Measurements from ENCODE around the gene IYD. TPM values are rescaled to one million over a fixed set of nuclear protein-coding genes. Genes with fewer than 3 reads are reported as not detected.

The IYD gene
- total and polyA plus RNA-seq, 2 experiments from 2014 or later: not detected

DNA sequence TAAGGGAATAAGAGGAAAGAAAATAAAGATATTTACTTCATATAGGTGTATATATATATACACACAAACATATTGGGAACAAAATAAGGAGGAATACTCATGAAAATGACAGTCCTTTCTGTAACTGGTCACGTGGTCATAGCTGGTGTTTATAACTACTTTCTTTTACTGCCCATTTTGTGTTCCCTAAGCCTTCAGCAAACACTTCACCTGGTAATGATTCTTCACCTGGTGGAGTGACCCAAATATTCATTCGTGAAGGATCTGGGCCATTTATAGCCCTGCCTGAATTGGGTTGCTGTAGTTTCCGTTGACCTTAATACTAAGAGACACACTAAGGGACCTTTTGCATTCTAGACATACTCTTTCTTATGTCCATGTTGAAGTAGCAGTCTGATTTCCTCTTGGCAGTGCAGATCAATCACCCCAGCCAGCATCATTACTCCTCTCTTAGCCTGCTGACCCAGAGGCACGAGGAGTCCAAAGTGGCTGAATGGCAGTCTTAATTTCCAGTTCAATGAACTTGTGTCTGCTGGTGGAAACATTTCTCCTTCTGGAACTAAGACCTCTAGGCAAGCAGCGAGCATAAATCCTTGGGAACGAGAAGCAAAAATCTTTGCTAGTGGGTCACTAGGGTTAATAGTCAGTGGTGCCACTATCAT, 39.9 kb upstream of the IYD start:
- H3K4me2 ChIP-seq (ENCODE audit: unreplicated experiment): no peak overlapping the region
- H3F3A ChIP-seq (ENCODE audit: insufficient read depth): no peaks in the 10 kb centered on the region
- no peaks in the 10 kb centered on the region for H4K20me1 ChIP-seq (ENCODE audit: insufficient read depth)
- no peak for DNase-seq
- 85 to 91% methylated on average over 6 of the region's 6 CpGs for WGBS, 2 experiments (ENCODE audit: low coverage in 1 of 2, low lambda C conversion rate in 2 of 2, missing lambda C conversion rate in 2 of 2)
- H3K4me3 ChIP-seq: no peak overlapping the region
- no peaks in the 10 kb centered on the region for H3K79me2 ChIP-seq (ENCODE audit: insufficient read depth)
- in situ Hi-C loops (cut with MboI): no loop called here
- TF ChIP-seq EZH2 (IDR thresholded peaks at IDR 0.05; ENCODE audit: insufficient read depth, poor library complexity, severe bottlenecking) (no peak), EZH2phosphoT487 (IDR thresholded peaks at IDR 0.05; ENCODE audit: insufficient read depth, low read depth) (no peak)
- no peaks in the 10 kb centered on the region for H3K27me3 ChIP-seq (replicated peaks; ENCODE audit: insufficient read depth)
- H2AFZ ChIP-seq: no peak overlapping the region
- no peaks in the 10 kb centered on the region for H3K9me2 ChIP-seq (ENCODE audit: insufficient read depth)
- no peaks in the 10 kb centered on the region for H3K9me3 ChIP-seq (ENCODE audit: low read depth)
- H3K36me3 ChIP-seq (ENCODE audit: low read depth): no peaks in the 10 kb centered on the region
- H3K9ac ChIP-seq: no peak overlapping the region
- peaks cover 4% of the 10 kb centered on the region; the same call in 1 of the 2 replicates for H3K4me1 ChIP-seq (ENCODE audit: insufficient read depth)
- no peak overlapping the region for H3K27ac ChIP-seq

DNA sequence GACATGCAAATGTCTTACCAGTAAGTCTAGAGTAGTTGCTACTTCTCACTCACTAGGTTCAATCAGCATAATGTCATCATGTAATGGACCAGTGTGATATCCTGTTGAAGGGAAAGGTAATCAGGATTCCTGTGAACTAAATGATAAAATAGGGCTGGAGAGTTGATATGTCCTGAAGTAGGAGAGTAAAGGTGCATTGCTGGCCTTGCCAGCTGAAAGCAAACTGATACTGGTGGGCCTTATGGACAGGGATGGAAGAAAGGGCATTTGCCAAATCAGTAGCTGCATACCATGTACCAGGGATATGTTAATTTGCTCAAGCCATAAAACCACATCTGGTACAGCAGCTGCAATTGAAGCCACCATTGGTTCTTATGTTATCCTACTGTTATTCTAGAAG, 37.5 kb upstream of the IYD start:
- no peaks in the 10 kb centered on the region for H3K36me3 ChIP-seq (ENCODE audit: low read depth)
- DNase-seq: no peak
- H4K20me1 ChIP-seq (ENCODE audit: insufficient read depth): no peaks in the 10 kb centered on the region
- no peaks in the 10 kb centered on the region for H3K27me3 ChIP-seq (replicated peaks; ENCODE audit: insufficient read depth)
- no peaks in the 10 kb centered on the region for H3K9me2 ChIP-seq (ENCODE audit: insufficient read depth)
- TF ChIP-seq EZH2phosphoT487 (IDR thresholded peaks at IDR 0.05; ENCODE audit: insufficient read depth, low read depth) (no peak), EZH2 (IDR thresholded peaks at IDR 0.05; ENCODE audit: insufficient read depth, poor library complexity, severe bottlenecking) (no peak)
- H3K4me3 ChIP-seq: no peak overlapping the region
- H3K9me3 ChIP-seq (ENCODE audit: low read depth): no peaks in the 10 kb centered on the region
- no peak overlapping the region for H2AFZ ChIP-seq
- peaks cover 7% of the 10 kb centered on the region for H3K4me1 ChIP-seq (ENCODE audit: insufficient read depth)
- in situ Hi-C loops (cut with MboI): no loop called here
- peaks cover 5% of the 10 kb centered on the region; the same call in 1 of the 2 replicates for H3F3A ChIP-seq (ENCODE audit: insufficient read depth)
- no peak overlapping the region for H3K27ac ChIP-seq
- H3K4me2 ChIP-seq (ENCODE audit: unreplicated experiment): no peak overlapping the region
- H3K79me2 ChIP-seq (ENCODE audit: insufficient read depth): no peaks in the 10 kb centered on the region
- no peak overlapping the region for H3K9ac ChIP-seq

DNA sequence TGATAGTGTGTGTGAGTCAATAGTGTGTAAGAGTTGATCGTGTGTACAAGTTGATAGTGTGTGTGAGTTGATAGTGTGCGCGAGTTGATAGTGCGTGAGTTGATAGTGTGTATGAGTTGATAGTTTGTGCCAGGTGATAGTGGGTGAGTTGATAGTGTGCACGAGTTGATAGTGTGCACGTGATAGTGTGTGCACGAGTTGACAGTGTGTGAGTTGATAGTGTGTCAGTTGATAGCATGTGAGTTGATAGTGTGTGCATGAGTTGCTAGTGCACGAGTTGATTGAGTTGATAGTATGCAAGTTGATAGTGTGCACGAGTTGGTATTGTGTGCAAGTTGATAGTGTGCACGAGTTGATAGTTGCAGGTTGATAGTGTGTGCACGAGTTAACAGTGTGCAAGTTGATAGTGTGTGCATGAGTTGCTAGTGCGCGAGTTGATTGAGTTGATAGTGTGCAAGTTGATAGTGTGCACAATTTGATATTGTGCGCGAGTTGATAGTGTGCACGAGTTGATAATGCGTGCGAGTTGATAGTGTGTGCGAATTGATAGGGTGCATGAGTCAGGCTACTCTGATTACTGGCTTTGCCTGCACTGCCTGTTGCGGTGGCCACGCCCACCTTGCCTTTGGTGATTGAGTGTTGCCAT, 35.8 kb upstream of the IYD start:
- H3K4me3 ChIP-seq: no peak overlapping the region
- H3K36me3 ChIP-seq (ENCODE audit: low read depth): no peaks in the 10 kb centered on the region
- TF ChIP-seq EZH2phosphoT487 (IDR thresholded peaks at IDR 0.05; ENCODE audit: insufficient read depth, low read depth): no peak
- no peak for TF ChIP-seq EZH2 (IDR thresholded peaks at IDR 0.05; ENCODE audit: insufficient read depth, poor library complexity, severe bottlenecking)
- no peaks in the 10 kb centered on the region for H4K20me1 ChIP-seq (ENCODE audit: insufficient read depth)
- no peak for DNase-seq
- H3K4me1 ChIP-seq (ENCODE audit: insufficient read depth): peaks cover 10% of the 10 kb centered on the region
- peaks cover 5% of the 10 kb centered on the region; the same call in 1 of the 2 replicates for H3F3A ChIP-seq (ENCODE audit: insufficient read depth)
- H3K27ac ChIP-seq: no peak overlapping the region
- H3K9me3 ChIP-seq (ENCODE audit: low read depth): no peaks in the 10 kb centered on the region
- no peak overlapping the region for H3K4me2 ChIP-seq (ENCODE audit: unreplicated experiment)
- in situ Hi-C loops (cut with MboI): no loop called here
- 90 to 93% methylated on average over 21 of the region's 21 CpGs for WGBS, 2 experiments (ENCODE audit: low coverage in 1 of 2, low lambda C conversion rate in 2 of 2, missing lambda C conversion rate in 2 of 2)
- H2AFZ ChIP-seq: no peak overlapping the region
- no peaks in the 10 kb centered on the region for H3K9me2 ChIP-seq (ENCODE audit: insufficient read depth)
- H3K9ac ChIP-seq: no peak overlapping the region
- H3K27me3 ChIP-seq (replicated peaks; ENCODE audit: insufficient read depth): no peaks in the 10 kb centered on the region
- no peaks in the 10 kb centered on the region for H3K79me2 ChIP-seq (ENCODE audit: insufficient read depth)

DNA sequence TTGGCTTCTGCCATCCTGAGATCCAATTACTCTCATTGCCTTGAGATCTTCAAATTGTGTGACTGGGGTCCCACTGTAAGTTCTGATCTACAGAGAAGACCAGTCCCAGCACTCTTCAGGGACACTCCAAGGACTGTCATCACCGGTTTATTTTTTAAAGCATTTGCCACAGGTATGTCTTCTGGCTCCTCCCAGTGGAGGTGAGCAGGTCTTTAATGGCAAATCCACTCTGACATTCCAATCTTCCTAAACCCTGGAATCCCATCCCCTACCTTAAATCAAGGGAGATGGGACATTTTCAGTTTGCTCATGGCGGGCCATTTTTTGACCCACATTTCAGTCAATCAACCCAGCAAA, 35.2 kb upstream of the IYD start:
- Histone ChIP-seq H3K4me1 (ENCODE audit: insufficient read depth) (peaks cover 10% of the 10 kb centered on the region), H3K9me2 (ENCODE audit: insufficient read depth) (no peaks in the 10 kb centered on the region), H3K79me2 (ENCODE audit: insufficient read depth) (no peaks in the 10 kb centered on the region), H3K4me3 (no peak overlapping the region), H4K20me1 (ENCODE audit: insufficient read depth) (no peaks in the 10 kb centered on the region), H3K9ac (no peak overlapping the region), H3K27me3 (replicated peaks; ENCODE audit: insufficient read depth) (no peaks in the 10 kb centered on the region), H2AFZ (no peak overlapping the region), H3K9me3 (ENCODE audit: low read depth) (no peaks in the 10 kb centered on the region), H3K4me2 (ENCODE audit: unreplicated experiment) (no peak overlapping the region), H3F3A (ENCODE audit: insufficient read depth) (peaks cover 5% of the 10 kb centered on the region; the same call in 1 of the 2 replicates), H3K36me3 (ENCODE audit: low read depth) (no peaks in the 10 kb centered on the region), H3K27ac (no peak overlapping the region)
- no peak for TF ChIP-seq EZH2phosphoT487 (IDR thresholded peaks at IDR 0.05; ENCODE audit: insufficient read depth, low read depth)
- no peak for TF ChIP-seq EZH2 (IDR thresholded peaks at IDR 0.05; ENCODE audit: insufficient read depth, poor library complexity, severe bottlenecking)
- WGBS, 2 experiments (ENCODE audit: low coverage in 1 of 2, low lambda C conversion rate in 2 of 2, missing lambda C conversion rate in 2 of 2): 96 to 97% methylated on average over 2 of the region's 2 CpGs
- in situ Hi-C loops (cut with MboI): no loop called here
- no peak for DNase-seq
